ENCODE measurements around the gene PDZD7.
"Not testable (repeated sequence)": the region's sequence is repeated elsewhere in the genome, so short reads cannot be mapped to it uniquely, and the experiment has no call there.

PDZD7 gene

GRCh38 chr10:101038484-101038883 is 7.6 kb upstream of the PDZD7 start:
- DNase-seq: no peak

GRCh38 chr10:101036726-101037125 is 5.8 kb upstream of the PDZD7 start:
- DNase-seq: no peak

GRCh38 chr10:101035916-101036702 is 5.2 kb upstream of the PDZD7 start:
- DNase-seq: no peak

- DNase-seq: no peak
These were observed 4.4 kb upstream of the PDZD7 start for GRCh38 chr10:101035314-101035713.

- not testable (repeated sequence) for DNase-seq
These were observed 3.5 kb upstream of the PDZD7 start for GRCh38 chr10:101034404-101034803.

- no peak for DNase-seq
These were observed 2.3 kb upstream of the PDZD7 start for GRCh38 chr10:101033276-101033675.

GRCh38 chr10:101032637-101033224 is 1.8 kb upstream of the PDZD7 start:
- peak; percentile 77 to 80 for DNase-seq

- peak; percentile 74 to 80 for DNase-seq
These were observed 1.1 kb upstream of the PDZD7 start for GRCh38 chr10:101031796-101032636.

- DNase-seq: no peak
These were observed 317 bp downstream of the PDZD7 start for GRCh38 chr10:101030496-101031127.

- no peak for DNase-seq
These were observed 1.2 kb downstream of the PDZD7 start for GRCh38 chr10:101029520-101030295.

GRCh38 chr10:101028446-101029337 is 2.2 kb downstream of the PDZD7 start:
- no peak for DNase-seq

GRCh38 chr10:101027106-101027720 is 3.7 kb downstream of the PDZD7 start:
- no peak for DNase-seq

GRCh38 chr10:101022967-101023705 is 7.8 kb downstream of the PDZD7 start:
- no peak for DNase-seq

- no peak for DNase-seq
These were observed 9.2 kb downstream of the PDZD7 start for GRCh38 chr10:101021692-101022251.

- DNase-seq: no peak
These were observed 9.7 kb downstream of the PDZD7 start for GRCh38 chr10:101021239-101021638.

GRCh38 chr10:101020427-101021075 is 10.4 kb downstream of the PDZD7 start:
- no peak for DNase-seq

- DNase-seq: no peak
These were observed 11.6 kb downstream of the PDZD7 start for GRCh38 chr10:101019440-101019703.

GRCh38 chr10:101018600-101019439 is 12.1 kb downstream of the PDZD7 start:
- DNase-seq: peak; percentile 89 to 92
